Neural progenitor cell (in vitro differentiated cells): ENCODE measurements around the gene ACSM2B.
"Not testable (repeated sequence)": the region's sequence is repeated elsewhere in the genome, so short reads cannot be mapped to it uniquely, and the experiment has no call there.

Source experiments
- CTCF ChIP-seq: fragments of 200-600 bp; sonication (generic); IDR thresholded peaks from 2 replicates; pipeline ENCODE4 v1.5.1; 2017; ENCODE audit warnings: antibody characterized with exemption, mild to moderate bottlenecking
- EZH2 ChIP-seq: fragments of 200-600 bp; sonication (generic); IDR thresholded peaks from 2 replicates; pipeline ENCODE4 v1.6.1; 2017; ENCODE audit warnings: antibody characterized with exemption, mild to moderate bottlenecking, moderate library complexity

- TF ChIP-seq CTCF, EZH2: not testable (repeated sequence)
Measured at GRCh38 chr16:20580487-20581259, 4.5 kb upstream of the ACSM2B start.
